Endothelial cell (in vitro differentiated cells): Measurements from ENCODE around the gene ZSCAN18. TPM values are rescaled to one million over a fixed set of nuclear protein-coding genes. Genes with fewer than 3 reads are reported as not detected.

Experiments
- DNase-seq: peaks from one replicate; pipeline ENCODE4 v3.0.0; 2021; ENCODE audit warnings: low spot score
- H3K27ac Mint-ChIP-seq: one replicate; pipeline ENCODE4 v1.8.0; 2021; ENCODE audit warnings: mixed read lengths, inconsistent platforms; ENCODE audit not compliant: unreplicated experiment
- H3K27me3 Mint-ChIP-seq: one replicate; pipeline ENCODE4 v1.8.0; 2021; ENCODE audit warnings: mild to moderate bottlenecking, moderate library complexity, mixed read lengths, inconsistent platforms; ENCODE audit not compliant: unreplicated experiment
- H3K36me3 Mint-ChIP-seq: one replicate; pipeline ENCODE4 v1.8.0; 2021; ENCODE audit warnings: mild to moderate bottlenecking, low read depth, mixed read lengths, inconsistent platforms; ENCODE audit not compliant: unreplicated experiment
- H3K4me1 Mint-ChIP-seq: one replicate; pipeline ENCODE4 v1.8.0; 2021; ENCODE audit warnings: mild to moderate bottlenecking, mixed read lengths, inconsistent platforms; ENCODE audit not compliant: unreplicated experiment
- H3K4me3 Mint-ChIP-seq: one replicate; pipeline ENCODE4 v1.8.0; 2021; ENCODE audit warnings: mild to moderate bottlenecking, mixed read lengths, inconsistent platforms; ENCODE audit not compliant: unreplicated experiment
- H3K9me3 Mint-ChIP-seq: one replicate; pipeline ENCODE4 v1.8.0; 2021; ENCODE audit warnings: mixed read lengths, inconsistent platforms; ENCODE audit not compliant: unreplicated experiment
- total RNA-seq: library from RNA; stranded (reverse); fragmentation: NEBNext Ultra II Directional; extraction: Animal tissue kit (Norgen Biotek cat#: 25700); gene quantifications from one replicate; pipeline ENCODE4 v1.2.1, GENCODE V29; 2021; ENCODE audit not compliant: unreplicated experiment
- TF ChIP-seq, protein P1 (sequence below): fragments of 200-600 bp; sonication (generic); IDR thresholded peaks from one replicate; pipeline ENCODE4 v1.5.0; 2021; ENCODE audit warnings: antibody characterized with exemption; ENCODE audit not compliant: unreplicated experiment

ZSCAN18 gene
- total RNA-seq, 1 donor from 2014 or later, result 47.7 TPM

DNA sequence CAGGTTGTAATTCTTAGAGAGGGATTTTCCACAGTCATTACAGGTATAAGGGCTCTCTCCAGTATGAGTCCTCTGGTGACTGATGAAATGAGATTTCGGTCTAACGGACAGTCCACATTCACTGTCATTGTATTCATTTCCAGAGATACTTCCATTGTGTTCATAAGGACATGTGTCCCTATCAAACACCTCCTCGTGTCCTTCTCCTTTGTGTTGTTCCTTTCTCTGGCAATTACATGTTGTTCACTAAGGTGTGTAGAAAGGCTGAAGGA is 10.5 kb upstream of the ZSCAN18 start:
- TF ChIP-seq, protein P1, sequence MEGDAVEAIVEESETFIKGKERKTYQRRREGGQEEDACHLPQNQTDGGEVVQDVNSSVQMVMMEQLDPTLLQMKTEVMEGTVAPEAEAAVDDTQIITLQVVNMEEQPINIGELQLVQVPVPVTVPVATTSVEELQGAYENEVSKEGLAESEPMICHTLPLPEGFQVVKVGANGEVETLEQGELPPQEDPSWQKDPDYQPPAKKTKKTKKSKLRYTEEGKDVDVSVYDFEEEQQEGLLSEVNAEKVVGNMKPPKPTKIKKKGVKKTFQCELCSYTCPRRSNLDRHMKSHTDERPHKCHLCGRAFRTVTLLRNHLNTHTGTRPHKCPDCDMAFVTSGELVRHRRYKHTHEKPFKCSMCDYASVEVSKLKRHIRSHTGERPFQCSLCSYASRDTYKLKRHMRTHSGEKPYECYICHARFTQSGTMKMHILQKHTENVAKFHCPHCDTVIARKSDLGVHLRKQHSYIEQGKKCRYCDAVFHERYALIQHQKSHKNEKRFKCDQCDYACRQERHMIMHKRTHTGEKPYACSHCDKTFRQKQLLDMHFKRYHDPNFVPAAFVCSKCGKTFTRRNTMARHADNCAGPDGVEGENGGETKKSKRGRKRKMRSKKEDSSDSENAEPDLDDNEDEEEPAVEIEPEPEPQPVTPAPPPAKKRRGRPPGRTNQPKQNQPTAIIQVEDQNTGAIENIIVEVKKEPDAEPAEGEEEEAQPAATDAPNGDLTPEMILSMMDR, result no peak
- Mint-ChIP-seq H3K27ac (no peak overlapping the region), H3K27me3 (peaks cover 11% of the 10 kb centered on the region), H3K9me3 (peaks cover 58% of the 10 kb centered on the region), H3K4me1 (no peaks in the 10 kb centered on the region), H3K36me3 (peaks cover 33% of the 10 kb centered on the region), H3K4me3 (no peak overlapping the region)
- no peak for DNase-seq

DNA sequence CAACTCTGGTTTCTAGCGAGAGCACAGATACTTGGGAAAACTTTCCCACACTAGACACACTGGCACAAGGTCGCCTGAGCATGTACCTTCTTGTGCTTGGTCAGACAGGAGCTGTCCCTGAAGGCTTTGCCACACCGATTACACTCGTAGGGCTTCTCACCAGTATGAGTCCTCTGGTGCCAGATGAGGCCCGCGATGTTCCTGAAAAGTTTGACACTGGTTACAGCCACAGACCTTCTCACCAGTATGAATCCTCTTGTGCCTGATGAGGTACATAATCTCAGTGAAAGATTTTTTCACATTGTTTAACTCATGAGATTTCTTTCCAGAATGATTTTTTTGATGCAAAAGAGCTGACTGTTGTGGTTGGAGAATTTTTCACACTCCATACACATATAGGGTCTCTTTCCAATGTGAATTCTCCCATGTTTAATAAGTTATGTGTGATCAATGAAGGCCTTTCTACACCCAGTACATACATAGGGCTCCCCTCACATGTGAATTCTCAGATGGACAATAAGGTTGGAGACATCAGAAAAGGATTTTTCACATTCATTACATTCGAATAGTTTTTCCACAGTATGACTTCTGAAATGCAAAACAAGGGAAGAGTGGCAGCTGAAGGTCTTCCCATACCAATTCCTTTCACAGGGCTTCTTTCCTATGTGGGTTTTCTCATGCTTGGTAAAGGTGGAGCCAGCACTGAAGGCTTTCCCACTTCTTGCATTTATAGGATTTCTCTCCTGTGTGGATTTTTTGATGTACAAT is 9.9 kb upstream of the ZSCAN18 start:
- TF ChIP-seq, protein P1, result no peak

DNA sequence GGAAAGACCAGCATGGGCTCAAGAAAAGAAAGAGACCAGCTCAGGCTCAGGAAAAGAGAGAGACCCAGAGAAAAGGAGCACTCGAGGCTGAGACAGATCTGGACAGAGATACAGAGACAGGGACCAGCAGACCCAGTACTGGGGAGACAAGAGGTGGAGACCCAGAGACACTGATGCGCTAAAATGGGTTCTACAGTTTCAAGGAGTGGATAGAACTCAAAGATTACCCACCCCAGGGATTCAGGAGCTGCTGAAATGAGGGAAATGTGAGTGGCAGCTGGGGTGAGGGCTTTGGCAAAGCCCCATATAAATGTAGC is 609 bp upstream of the ZSCAN18 start:
- H3K9me3 Mint-ChIP-seq, result peaks cover 23% of the 10 kb centered on the region
- TF ChIP-seq, protein P1, result no peak
- peak overlapping the region; percentile 100 for H3K27ac Mint-ChIP-seq
- no peak for DNase-seq
- H3K36me3 Mint-ChIP-seq, result peaks cover 30% of the 10 kb centered on the region
- peaks cover 23% of the 10 kb centered on the region for H3K27me3 Mint-ChIP-seq
- H3K4me3 Mint-ChIP-seq, result peak overlapping the region; percentile 94
- peaks cover 5% of the 10 kb centered on the region for H3K4me1 Mint-ChIP-seq

More for the DNA sequence above, 9.9 kb upstream of the ZSCAN18 start:
- DNase-seq, result no peak
- Mint-ChIP-seq H3K9me3 (peaks cover 59% of the 10 kb centered on the region), H3K4me3 (no peak overlapping the region), H3K27ac (no peak overlapping the region), H3K4me1 (no peaks in the 10 kb centered on the region), H3K27me3 (peaks cover 11% of the 10 kb centered on the region), H3K36me3 (peaks cover 34% of the 10 kb centered on the region)

DNA sequence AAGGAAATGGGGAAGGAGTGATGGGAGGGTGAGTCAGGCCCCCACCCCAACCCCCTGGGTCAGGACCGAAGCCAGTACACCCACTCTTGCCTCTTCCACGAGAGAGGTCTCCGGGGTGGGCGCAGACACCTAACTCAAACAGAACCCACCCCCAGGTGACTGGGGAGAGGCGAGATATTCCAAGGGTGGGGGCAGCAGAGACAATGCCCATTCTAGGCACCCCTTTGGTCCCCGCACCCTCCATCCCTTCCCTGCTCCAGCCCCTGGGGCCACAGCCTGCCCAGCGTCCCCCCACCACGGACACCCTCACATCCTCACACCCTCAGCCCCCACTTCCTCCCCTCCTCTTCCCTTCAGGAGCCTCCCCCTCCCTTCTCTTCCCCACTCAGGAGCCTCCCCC is 682 bp downstream of the ZSCAN18 start:
- H3K4me3 Mint-ChIP-seq, result peak overlapping the region; percentile 86
- peaks cover 32% of the 10 kb centered on the region for H3K36me3 Mint-ChIP-seq
- H3K27ac Mint-ChIP-seq, result peak overlapping the region; percentile 57
- no peak for DNase-seq
- H3K27me3 Mint-ChIP-seq, result peaks cover 27% of the 10 kb centered on the region
- peaks cover 5% of the 10 kb centered on the region for H3K4me1 Mint-ChIP-seq
- TF ChIP-seq, protein P1, result no peak
- H3K9me3 Mint-ChIP-seq, result peaks cover 20% of the 10 kb centered on the region

DNA sequence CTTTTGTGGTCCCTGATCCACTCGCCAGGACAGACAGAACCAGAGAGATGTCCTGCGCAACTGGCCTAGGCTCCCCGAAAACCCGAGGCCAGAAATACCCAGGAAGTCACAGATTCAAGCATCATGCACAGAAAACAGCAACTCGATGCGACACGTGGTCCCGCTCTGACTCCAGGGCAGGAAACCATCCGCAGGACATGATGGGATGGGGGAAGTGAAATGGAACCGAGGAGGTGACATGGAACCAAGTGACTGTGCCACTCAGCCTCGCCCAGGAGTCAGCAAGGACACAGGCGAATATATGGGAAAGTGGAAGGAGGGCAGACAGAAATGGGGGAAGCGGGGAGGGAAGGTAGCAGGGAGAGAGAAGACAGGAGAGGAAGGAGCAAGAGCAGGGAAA is 1.1 kb downstream of the ZSCAN18 start:
- peaks cover 27% of the 10 kb centered on the region for H3K27me3 Mint-ChIP-seq
- peak overlapping the region; percentile 93 for H3K27ac Mint-ChIP-seq
- H3K36me3 Mint-ChIP-seq, result peaks cover 36% of the 10 kb centered on the region
- peaks cover 5% of the 10 kb centered on the region for H3K4me1 Mint-ChIP-seq
- peak overlapping the region; percentile 86 for H3K4me3 Mint-ChIP-seq
- no peak for DNase-seq
- peaks cover 19% of the 10 kb centered on the region for H3K9me3 Mint-ChIP-seq
- TF ChIP-seq, protein P1, result no peak
